ENCODE measurements around the gene FAIM2. TPM values are rescaled to one million over a fixed set of nuclear protein-coding genes. Genes with fewer than 3 reads are reported as not detected.

Gene FAIM2
- total and polyA plus RNA-seq, 10 of the 15 experiments (the other 5 are each of a cell fraction or from before 2014, with no cell fraction given), result not detected

GRCh38 chr12:49827051-49827400 lies 76.7 kb downstream of the FAIM2 start:
- Histone ChIP-seq H3K9me3 (replicated peaks; ENCODE audit: control insufficient read depth, insufficient read depth, low read length) (no peaks in the 10 kb centered on the region), H3K27me3 (replicated peaks in 1 of 2; ENCODE audit: control insufficient read depth in 2 of 2, insufficient read depth in 2 of 2, low read length in 1 of 2) (no peaks in the 10 kb centered on the region), H4K20me1 (ENCODE audit: control insufficient read depth, insufficient read depth) (0 out of 2 replicates have a peak, but pooled peaks cover 3% of the 10 kb centered on the region), H3K36me3 (ENCODE audit: control insufficient read depth in 2 of 2, insufficient read depth in 2 of 2, low read length in 1 of 2) (no peaks in the 10 kb centered on the region; a peak in 1 of 4 replicates), H3K9ac (ENCODE audit: control insufficient read depth, insufficient read depth, low read length) (peak overlapping the region; percentile 71), H3K79me2 (ENCODE audit: control insufficient read depth, insufficient read depth, low read length) (peaks cover 20% of the 10 kb centered on the region), H3K27ac (ENCODE audit: control insufficient read depth, insufficient read depth) (no peak overlapping the region; the same call in 1 of the 2 replicates), H3K4me3 (peak overlapping the region; percentile 99), H3K4me2 (ENCODE audit: control insufficient read depth, insufficient read depth) (peak overlapping the region; percentile 93), H2AFZ (ENCODE audit: control insufficient read depth, low read depth, low read length) (no peak overlapping the region), H3K4me1 (ENCODE audit: control insufficient read depth, insufficient read depth, low read length) (peaks cover 26% of the 10 kb centered on the region)
- SMC1A ChIA-PET (ENCODE audit: uncharacterized antibody, unreplicated experiment), result interaction anchor here (0.7 to 5.3 kb wide), 5 partner anchors 12 to 86 kb away, joined by 3 to 32 read pairs (median 4); partner anchors contain the start of genes BCDIN3D and TMBIM6
- CTCF ChIA-PET, result interaction anchor here (1.1 to 7.7 kb wide), 5 partner anchors 12 to 65 kb away, joined by 3 to 61 read pairs (median 7); no protein-coding TSS in a partner anchor
- 82% methylated on average over 6 of the region's 6 CpGs for WGBS (ENCODE audit: insufficient coverage, insufficient replicate concordance, low lambda C conversion rate, missing lambda C conversion rate)
- RAD21 ChIA-PET (ENCODE audit: unreplicated experiment), result interaction anchor here (1.3 kb wide), 1 partner anchor 11 kb away, joined by 4 read pairs; no protein-coding TSS in a partner anchor
- TF ChIP-seq TAF1 (IDR thresholded peaks at IDR 0.05; ENCODE audit: borderline replicate concordance, low read depth, low read length), result no peak
- no peak for TF ChIP-seq MEF2A (IDR thresholded peaks at IDR 0.05; ENCODE audit: insufficient read depth, low read depth, low read length)
- no peak for TF ChIP-seq SUPT20H (IDR thresholded peaks at IDR 0.05; ENCODE audit: borderline replicate concordance, control insufficient read depth, low read depth, low read length)
- no peak for TF ChIP-seq RAD51 (IDR thresholded peaks at IDR 0.05)
- TF ChIP-seq USF1 (IDR thresholded peaks at IDR 0.05; ENCODE audit: borderline replicate concordance, extremely low read length, insufficient read depth, low read depth, low read length), result no peak
- DNase-seq (ENCODE audit: low read depth, low spot score) (no peak), FAIRE-seq (no peak), ATAC-seq (no peak)
- POLR2A ChIA-PET, result interaction anchor here (0.6 to 1.3 kb wide), 3 partner anchors 13 to 430 kb away, joined by 4 to 7 read pairs (median 6); no protein-coding TSS in a partner anchor
- intact Hi-C loops (cut with micrococcal nuclease; ENCODE audit: unreplicated experiment), result no loop called here
- BruUV-seq (replicated peaks), result no TSS peak
- in situ Hi-C loops (cut with MboI), result no loop called here

Measured in GM12878 (cell line).